ENCODE results near the gene FN3K. TPM values are rescaled to one million over a fixed set of nuclear protein-coding genes. Genes with fewer than 3 reads are reported as not detected.
A peak's percentile ranks its signal among the peaks of the same experiment; 100 is the strongest.

FN3K gene
- total and polyA plus RNA-seq, 2 of the 13 experiments (the other 11 are each of a cell fraction or from before 2014, with no cell fraction given): 3.5 to 12.2 TPM

- peak; percentile 47; the same call in 1 of the 2 replicates for TF ChIP-seq CREM (IDR thresholded peaks at IDR 0.05)
- TF ChIP-seq CREM (CRISPR knock-in tag; IDR thresholded peaks at IDR 0.05): no peak
- TF ChIP-seq ZBTB38 (CRISPR knock-in tag; IDR thresholded peaks at IDR 0.05): peak; percentile 3; the same call in 1 of the 2 replicates
- TF ChIP-seq ETV6 (CRISPR knock-in tag; conservative IDR thresholded peaks at IDR 0.05): no peak
- peak; percentile 60; the same call in 1 of the 2 replicates for TF ChIP-seq BATF2 (CRISPR knock-in tag; IDR thresholded peaks at IDR 0.05)
- no peak for TF ChIP-seq NONO (IDR thresholded peaks at IDR 0.05)
- 0 out of 2 replicates have a peak, but pooled peaks have one; percentile 35 for TF ChIP-seq NONO (CRISPR knock-in tag; conservative IDR thresholded peaks at IDR 0.05)
- TF ChIP-seq HNRNPLL (IDR thresholded peaks at IDR 0.05; ENCODE audit: low read depth, low read length, poor library complexity, severe bottlenecking): peak; percentile 47
- peak; percentile 51; the same call in 1 of the 2 replicates for TF ChIP-seq SIN3A (IDR thresholded peaks at IDR 0.05; ENCODE audit: borderline replicate concordance, low read depth, low read length)
- TF ChIP-seq SALL2 (CRISPR knock-in tag; IDR thresholded peaks at IDR 0.05): no peak; the same call in 1 of the 2 replicates
- TF ChIP-seq HBP1 (CRISPR knock-in tag; IDR thresholded peaks at IDR 0.05; ENCODE audit: low read depth): no peak
- no peak for TF ChIP-seq ISX (CRISPR knock-in tag; conservative IDR thresholded peaks at IDR 0.05)
- peak; percentile 89 for TF ChIP-seq YY1 (IDR thresholded peaks at IDR 0.05; ENCODE audit: insufficient read depth, insufficient replicate concordance, low read depth, low read length)
- peak; percentile 11; the same call in 1 of the 2 replicates for TF ChIP-seq ISL2 (CRISPR knock-in tag; IDR thresholded peaks at IDR 0.05)
- no peak for TF ChIP-seq ZKSCAN1 (IDR thresholded peaks at IDR 0.05; ENCODE audit: low read length)
- no peak for TF ChIP-seq ZNF580 (CRISPR knock-in tag; IDR thresholded peaks at IDR 0.05; ENCODE audit: borderline replicate concordance, low read depth)
- no peak for TF ChIP-seq ZNF207 (IDR thresholded peaks at IDR 0.05; ENCODE audit: borderline replicate concordance)
- TF ChIP-seq FOXK1 (CRISPR knock-in tag; IDR thresholded peaks at IDR 0.05; ENCODE audit: borderline replicate concordance, low read depth): 0 out of 2 replicates have a peak, but pooled peaks have one; percentile 31
- TF ChIP-seq GTF3A (CRISPR knock-in tag; conservative IDR thresholded peaks at IDR 0.05): no peak
- no peak for TF ChIP-seq NBN (conservative IDR thresholded peaks at IDR 0.05)
- TF ChIP-seq MXD1 (CRISPR knock-in tag; IDR thresholded peaks at IDR 0.05): peak; percentile 50; the same call in 1 of the 2 replicates
- TF ChIP-seq HOXA9 (CRISPR knock-in tag; IDR thresholded peaks at IDR 0.05; ENCODE audit: borderline replicate concordance): 0 out of 2 replicates have a peak, but pooled peaks have one; percentile 45
- TF ChIP-seq TCF12 (IDR thresholded peaks at IDR 0.05): no peak
- peak; percentile 47; the same call in 1 of the 2 replicates for TF ChIP-seq TCF12 (CRISPR knock-in tag; IDR thresholded peaks at IDR 0.05)
- TF ChIP-seq POLR2G (IDR thresholded peaks at IDR 0.05; ENCODE audit: low read depth, low read length): peak; percentile 69
- no peak for TF ChIP-seq CBX1 (IDR thresholded peaks at IDR 0.05; ENCODE audit: low read depth)
- TF ChIP-seq EED (CRISPR knock-in tag; IDR thresholded peaks at IDR 0.05): no peak; the same call in 1 of the 2 replicates
- TF ChIP-seq THYN1 (CRISPR knock-in tag; IDR thresholded peaks at IDR 0.05; ENCODE audit: borderline replicate concordance, low read depth): no peak
- 0 out of 2 replicates have a peak, but pooled peaks have one; percentile 5 for TF ChIP-seq RARA (CRISPR knock-in tag; IDR thresholded peaks at IDR 0.05)
- TF ChIP-seq ZNF839 (CRISPR knock-in tag; IDR thresholded peaks at IDR 0.05; ENCODE audit: borderline replicate concordance): no peak
Measured at GRCh38 chr17:82716203-82717010, 19.0 kb upstream of the FN3K start, which contains the start of gene FN3KRP (continued).
